HG03342 (cell line): Measurements from ENCODE around the gene PTGR3.

Experiments
- ATAC-seq: cut with Tn5 transposase; IDR thresholded peaks from one replicate; pipeline ENCODE4 v1.9.1; 2021; ENCODE audit warnings: mild to moderate bottlenecking, moderate library complexity; ENCODE audit not compliant: unreplicated experiment

The PTGR3 gene

DNA sequence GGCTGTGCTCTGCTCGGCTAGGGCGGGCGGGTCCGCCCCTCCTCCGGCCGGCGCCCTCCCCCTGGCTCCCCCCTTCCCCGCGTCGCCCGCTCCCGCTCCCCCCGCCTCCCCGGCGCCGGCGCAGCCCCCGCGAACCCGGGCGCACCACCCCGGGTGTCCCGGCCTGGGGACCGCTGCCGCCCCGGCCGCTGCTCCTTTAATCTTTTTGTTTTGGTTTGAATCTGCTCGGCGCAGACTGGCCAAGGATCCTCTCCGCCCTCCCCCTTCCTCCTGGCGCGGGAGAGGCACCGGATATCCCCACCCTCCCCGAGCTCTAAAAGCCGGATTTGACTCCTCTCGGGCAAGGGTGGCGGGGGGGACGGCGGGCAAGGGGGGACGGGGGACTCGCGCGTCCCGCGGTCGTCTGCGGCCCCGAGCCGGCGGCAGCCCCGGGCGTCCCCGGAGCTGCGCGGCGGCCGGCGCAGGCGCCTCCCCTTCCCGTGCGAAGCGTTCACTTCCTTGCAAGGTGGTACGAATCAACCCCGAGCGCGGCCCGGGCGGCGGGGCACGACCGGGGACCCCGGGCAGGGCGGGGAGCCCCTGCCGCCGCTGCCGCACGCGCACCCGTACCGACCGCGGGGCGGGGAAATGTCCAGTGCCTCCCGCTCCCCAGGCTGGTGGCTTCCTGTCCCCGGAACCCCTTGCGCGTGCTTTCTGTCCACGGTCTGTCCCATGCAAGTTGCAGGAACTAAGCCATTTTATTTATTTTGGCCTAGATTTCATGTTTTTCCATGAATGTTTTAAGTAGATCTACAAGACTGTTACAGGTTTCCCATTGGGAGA lies at the start of gene PTGR3:
TSS of gene PTGR3 (minus strand) at position 11 of the 822 bp plus-strand sequence. CDS start 81 bp downstream, outside the sequence.
- peak; percentile 50 for ATAC-seq

DNA sequence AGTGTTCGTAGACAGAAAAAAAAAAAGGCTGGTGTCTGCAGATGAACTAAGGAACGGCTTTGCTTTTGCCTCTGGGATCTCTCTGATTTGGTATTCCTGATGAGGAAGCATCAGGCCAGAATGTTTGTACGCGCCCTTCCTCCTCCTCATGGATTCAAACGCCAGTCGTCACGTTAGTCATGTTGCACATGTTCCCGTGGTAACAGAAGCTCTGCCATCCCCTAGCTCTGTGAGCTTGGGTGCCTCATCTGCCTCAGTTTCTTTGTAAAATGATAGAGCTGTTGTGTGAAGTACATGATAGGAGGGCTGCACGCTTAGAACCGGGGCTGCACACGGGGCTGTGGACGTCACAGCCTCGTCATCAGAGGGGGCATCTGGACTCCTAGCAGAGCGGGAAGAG lies 48.7 kb upstream of the PTGR3 start:
- no peak for ATAC-seq

DNA sequence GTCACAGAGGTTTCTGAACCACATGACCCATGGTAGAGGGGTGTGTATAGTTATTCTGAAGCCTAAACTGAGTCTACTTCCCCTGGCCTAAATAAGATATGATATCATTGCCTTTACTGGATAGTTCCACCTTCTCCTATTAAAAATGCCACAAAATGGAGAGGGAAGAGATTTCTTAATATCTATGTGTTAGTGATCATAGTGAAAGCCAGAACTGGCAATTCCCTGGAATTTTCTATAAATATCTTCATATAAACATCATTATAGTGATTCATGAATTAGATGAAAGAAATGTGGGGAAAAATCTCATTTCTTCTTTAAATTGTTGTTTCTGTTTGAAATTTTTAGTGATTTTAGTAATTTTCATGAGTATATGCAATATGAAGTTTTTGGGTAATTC lies 47.4 kb upstream of the PTGR3 start:
- no peak for ATAC-seq

GRCh38 chr18:75255094-75255493 lies 46.2 kb upstream of the PTGR3 start:
- no peak for ATAC-seq

DNA sequence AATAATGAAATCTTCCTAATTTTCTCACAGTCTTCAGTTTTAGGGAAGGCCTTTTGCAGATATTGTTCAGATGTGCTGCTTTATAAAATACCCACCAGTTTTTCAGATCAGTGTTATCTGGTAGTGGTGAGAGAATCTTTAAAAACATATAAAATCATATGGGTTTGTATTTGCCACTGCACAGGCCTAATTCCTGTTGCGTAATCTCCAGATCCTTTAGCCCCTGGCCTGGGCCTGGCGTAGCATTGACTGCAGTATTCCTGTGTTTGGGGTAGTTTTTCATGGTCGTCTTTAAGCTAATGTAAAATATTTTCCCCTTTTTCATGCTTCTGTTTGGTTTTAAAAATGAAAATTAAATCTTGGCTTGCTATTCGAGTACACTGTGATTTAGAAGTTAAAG lies 44.8 kb upstream of the PTGR3 start:
- ATAC-seq, result no peak

- ATAC-seq, result no peak
These were observed 44.1 kb upstream of the PTGR3 start for GRCh38 chr18:75253043-75253442.

DNA sequence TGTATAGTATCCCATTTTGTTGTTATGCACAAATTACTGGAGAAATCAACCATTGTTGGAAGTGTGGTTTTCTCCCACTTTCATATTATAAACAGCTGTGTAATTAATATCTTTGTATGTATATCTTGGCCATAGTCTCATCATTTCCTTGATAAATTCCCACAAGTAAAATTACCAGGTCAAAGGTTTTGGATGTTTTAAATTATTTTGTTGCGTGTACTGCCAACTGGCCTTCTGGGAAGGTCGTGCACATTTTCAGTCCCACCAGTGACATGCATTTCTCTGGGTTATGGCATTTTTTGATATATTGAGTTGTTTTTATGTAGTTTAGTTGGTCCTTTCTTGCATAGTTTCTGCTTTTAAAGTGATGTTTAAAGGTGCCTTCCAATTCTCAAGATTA lies 43.2 kb upstream of the PTGR3 start:
- ATAC-seq, result no peak

DNA sequence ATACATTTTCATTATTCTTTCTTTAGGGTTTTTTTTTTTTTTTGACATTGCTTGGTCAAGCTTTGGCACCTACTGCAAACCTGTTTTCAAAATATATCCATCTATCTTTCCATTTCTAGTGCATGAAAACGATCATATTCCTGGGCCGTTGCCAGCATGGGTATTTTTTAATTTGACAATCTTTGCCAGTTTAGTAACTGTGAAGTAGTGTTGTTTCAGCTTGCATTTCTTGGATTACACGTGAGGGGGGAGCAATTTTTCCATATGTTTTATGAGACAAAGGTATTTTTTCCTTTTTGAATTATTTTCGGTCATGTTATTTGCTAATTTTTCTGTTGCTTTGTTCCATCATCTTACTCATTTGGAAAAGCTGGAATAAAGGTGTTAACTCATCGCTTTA lies 42.5 kb upstream of the PTGR3 start:
- no peak for ATAC-seq

DNA sequence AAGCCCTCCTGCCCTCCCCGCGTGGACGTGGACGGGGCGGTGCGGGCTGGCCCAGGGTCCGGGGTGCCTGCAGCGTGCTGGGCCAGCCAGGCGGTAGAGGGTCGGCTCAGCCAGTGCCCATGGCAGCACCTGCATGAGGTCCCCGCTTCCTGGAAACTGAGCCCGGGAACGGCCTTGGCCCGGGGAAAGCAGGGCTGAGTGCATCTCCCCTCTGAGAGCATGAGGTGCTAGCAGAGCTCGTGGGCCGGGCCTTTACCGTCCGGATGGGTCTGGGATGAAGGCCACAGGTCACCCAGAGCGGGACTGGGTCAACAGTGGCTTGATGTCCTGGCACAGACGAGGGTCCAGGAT lies 41.5 kb upstream of the PTGR3 start:
- ATAC-seq, result no peak

- no peak for ATAC-seq
These were observed 40.9 kb upstream of the PTGR3 start for GRCh38 chr18:75249672-75250470.

DNA sequence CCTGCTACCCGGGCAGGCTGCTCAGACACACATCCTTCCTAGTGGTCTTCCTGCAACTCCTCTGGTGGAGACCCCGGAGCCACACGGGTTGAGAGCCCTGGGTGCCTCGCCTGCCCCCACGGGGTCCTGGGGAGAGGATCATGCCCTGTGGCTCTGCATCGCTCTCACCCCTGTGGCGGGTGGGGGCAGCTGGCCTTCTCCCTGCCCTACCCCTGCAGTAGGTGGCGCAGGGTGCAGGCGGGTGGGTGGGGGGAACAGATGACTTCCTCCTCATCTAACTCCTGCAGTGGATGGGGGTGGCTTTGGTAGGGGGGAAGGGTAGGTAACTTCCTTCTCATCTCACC lies 40.2 kb upstream of the PTGR3 start:
- ATAC-seq, result no peak

GRCh38 chr18:75248426-75249174 lies 39.7 kb upstream of the PTGR3 start:
- ATAC-seq, result no peak

GRCh38 chr18:75247611-75248421 lies 38.9 kb upstream of the PTGR3 start:
- ATAC-seq, result peak; percentile 69

GRCh38 chr18:75246721-75247610 lies 38.0 kb upstream of the PTGR3 start:
- peak; percentile 36 for ATAC-seq

DNA sequence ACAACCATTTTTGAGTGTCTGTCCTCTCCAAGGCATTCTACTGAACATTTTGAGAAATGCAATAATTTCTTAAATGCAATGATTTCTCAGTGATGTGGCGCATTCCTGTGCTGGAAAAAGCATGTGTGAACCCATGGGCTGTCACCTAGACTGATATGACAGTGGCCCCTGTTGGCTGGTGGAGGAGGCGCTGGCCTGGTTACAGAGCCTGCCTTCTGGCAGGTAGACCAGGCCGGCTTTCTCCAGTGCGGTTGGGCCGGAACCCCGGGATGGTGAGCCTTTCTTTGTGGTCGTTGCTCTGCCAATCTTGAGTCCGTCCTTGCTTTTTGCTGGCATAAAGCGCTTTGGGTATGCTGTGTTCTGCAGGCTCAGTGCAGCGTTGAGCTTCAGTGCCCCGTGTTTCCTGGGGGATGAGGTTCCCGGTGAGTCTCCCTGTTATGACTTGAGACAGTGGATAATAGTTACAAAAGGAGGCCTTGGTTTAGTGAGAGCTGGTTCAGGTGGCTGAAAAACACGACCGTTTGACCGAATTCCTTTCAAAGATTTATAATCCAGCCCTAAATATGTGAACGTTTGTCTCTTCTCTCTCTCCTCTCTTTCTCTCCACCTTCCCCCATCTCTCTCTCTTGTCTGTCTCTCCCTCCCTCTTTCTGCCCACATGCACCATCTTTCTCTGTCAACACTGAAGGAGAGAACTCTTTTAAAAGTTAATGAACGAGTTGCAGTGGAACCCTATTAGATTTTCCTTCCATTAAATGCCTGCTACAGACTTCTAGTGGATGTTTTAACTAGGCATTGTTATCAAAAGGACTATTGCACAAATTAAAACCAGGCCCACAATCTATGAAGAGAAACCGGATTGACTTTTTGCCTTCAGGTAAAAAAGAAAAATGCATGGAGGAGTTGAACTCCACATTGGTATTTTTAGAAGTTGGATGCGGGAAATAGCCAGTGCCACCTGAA lies 35.7 kb upstream of the PTGR3 start:
- ATAC-seq, result no peak

DNA sequence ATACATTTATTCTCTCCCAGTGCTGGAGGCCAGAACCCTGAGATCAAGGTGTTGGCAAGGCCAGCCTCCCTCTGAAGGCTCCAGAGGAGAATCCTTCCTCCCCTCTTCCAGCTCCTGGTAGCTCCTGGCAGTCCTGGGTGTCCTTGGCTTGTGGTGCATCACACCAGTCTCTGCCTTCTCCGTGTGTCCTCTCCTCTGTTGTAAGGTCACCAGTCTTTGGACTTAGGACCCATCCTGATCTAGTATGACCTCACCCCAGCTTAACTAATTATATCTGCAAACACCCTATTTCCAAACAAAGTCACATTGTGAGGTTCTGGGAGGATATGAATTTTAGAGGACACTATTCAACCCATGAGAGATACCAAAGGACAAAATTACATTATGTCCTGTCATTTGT lies 32.8 kb upstream of the PTGR3 start:
- no peak for ATAC-seq

DNA sequence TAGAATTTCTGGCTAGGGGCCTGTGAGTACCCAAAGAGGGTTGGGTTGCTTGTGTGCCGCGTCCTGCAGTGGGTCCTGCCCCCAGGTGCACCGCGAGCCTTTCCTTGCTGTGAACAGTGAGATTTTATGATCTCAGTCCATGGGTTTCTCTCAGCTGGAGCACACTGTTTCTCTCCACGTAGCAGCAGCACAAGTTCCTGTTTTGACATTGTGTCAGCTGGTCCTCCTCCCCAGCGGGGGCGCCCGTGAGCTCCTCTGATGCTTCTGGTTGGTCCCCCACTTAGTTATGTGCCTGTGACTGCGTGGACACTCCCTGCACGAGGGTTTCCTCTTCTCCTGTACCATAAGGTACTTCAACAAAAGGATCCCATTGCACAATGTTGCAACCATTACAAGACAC lies 31.5 kb upstream of the PTGR3 start:
- ATAC-seq, result no peak

DNA sequence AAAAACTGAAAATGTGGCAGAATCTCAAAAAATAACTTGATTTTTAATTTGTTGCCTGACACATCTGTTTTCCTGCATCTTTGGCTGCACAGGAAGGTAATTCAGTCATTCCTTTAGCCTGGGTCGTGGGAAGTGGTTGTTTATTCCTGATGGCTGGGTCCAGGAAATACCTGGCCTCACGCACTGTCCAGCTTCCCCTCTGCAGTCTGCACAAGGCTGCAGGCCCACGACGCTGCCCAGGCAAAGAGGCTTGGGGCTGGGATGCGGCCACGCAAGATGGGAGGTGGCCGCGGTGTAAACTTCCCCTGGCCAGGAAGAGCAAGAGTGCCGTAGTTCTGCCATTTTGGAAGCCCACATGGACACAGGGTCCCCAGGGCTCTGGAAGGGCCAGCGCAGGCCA lies 29.8 kb upstream of the PTGR3 start:
- no peak for ATAC-seq

GRCh38 chr18:75238100-75238499 lies 29.2 kb upstream of the PTGR3 start:
- ATAC-seq, result no peak
